H9 (cell line): ENCODE data around the gene CEP162. TPM values are rescaled to one million over a fixed set of nuclear protein-coding genes. Genes with fewer than 3 reads are reported as not detected.

Source experiments
- DNase-seq: peaks from one replicate; pipeline ENCODE4 v3.0.0-alpha.2; 2017
- H2AFZ ChIP-seq: one replicate; pipeline ENCODE4 v1.6.1; 2013; ENCODE audit warnings: mild to moderate bottlenecking, low read length, control low read depth, moderate library complexity
- H2AK5ac ChIP-seq: 2 replicates; pipeline ENCODE4 v1.6.1; 2013; ENCODE audit warnings: low read length, control low read depth, mixed read lengths; ENCODE audit not compliant: insufficient read length
- H2BK120ac ChIP-seq: one replicate; pipeline ENCODE4 v1.6.1; 2013; ENCODE audit warnings: low read depth, mild to moderate bottlenecking, low read length, control low read depth, inconsistent platforms; ENCODE audit not compliant: poor library complexity, severe bottlenecking
- H2BK12ac ChIP-seq: 2 replicates; pipeline ENCODE4 v1.6.1; 2013; ENCODE audit warnings: low read length, control low read depth, mixed read lengths, low read depth; ENCODE audit not compliant: insufficient read length
- H2BK15ac ChIP-seq: 2 replicates; pipeline ENCODE4 v1.6.1; 2013; ENCODE audit warnings: low read depth, low read length, control low read depth
- H2BK20ac ChIP-seq: one replicate; pipeline ENCODE4 v1.6.1; 2013; ENCODE audit warnings: low read depth, mild to moderate bottlenecking, low read length, control low read depth, inconsistent platforms; ENCODE audit not compliant: poor library complexity, severe bottlenecking
- H2BK5ac ChIP-seq: 2 replicates; pipeline ENCODE4 v1.6.1; 2013; ENCODE audit warnings: low read length, control low read depth, mixed read lengths; ENCODE audit not compliant: insufficient read length
- H3K14ac ChIP-seq: 2 replicates; pipeline ENCODE4 v1.6.1; 2013; ENCODE audit warnings: low read length, control low read depth; ENCODE audit not compliant: insufficient read depth
- H3K18ac ChIP-seq: 2 replicates; pipeline ENCODE4 v1.6.1; 2013; ENCODE audit warnings: low read depth, mild to moderate bottlenecking, mixed read lengths, low read length, control low read depth; ENCODE audit not compliant: insufficient read length
- H3K23ac ChIP-seq: 2 replicates; pipeline ENCODE4 v1.6.1; 2013; ENCODE audit warnings: low read length, control low read depth, mixed read lengths, low read depth; ENCODE audit not compliant: insufficient read length
- H3K23me2 ChIP-seq: 2 replicates; pipeline ENCODE4 v1.6.1; 2013; ENCODE audit warnings: low read depth, mild to moderate bottlenecking, mixed read lengths, low read length, control low read depth; ENCODE audit not compliant: insufficient read length, poor library complexity, severe bottlenecking
- H3K27ac ChIP-seq: 2 replicates; pipeline ENCODE4 v1.5.1; 2013; ENCODE audit warnings: low read length, control low read depth, mixed read lengths, low read depth; ENCODE audit not compliant: insufficient read length
- H3K27me3 ChIP-seq: 2 replicates; pipeline ENCODE4 v1.6.1; 2013; ENCODE audit warnings: low read length, control low read depth, inconsistent platforms; ENCODE audit not compliant: insufficient read depth
- H3K4ac ChIP-seq: 2 replicates; pipeline ENCODE4 v1.6.1; 2013; ENCODE audit warnings: low read depth, mild to moderate bottlenecking, control low read depth, inconsistent platforms, low read length, moderate library complexity
- H3K4me1 ChIP-seq: 2 replicates; pipeline ENCODE4 v1.6.1; 2013; ENCODE audit warnings: low read length, control low read depth, inconsistent platforms; ENCODE audit not compliant: insufficient read depth
- H3K4me2 ChIP-seq: 2 replicates; pipeline ENCODE4 v1.6.1; 2013; ENCODE audit warnings: low read length, control low read depth, mixed read lengths; ENCODE audit not compliant: insufficient read length, insufficient read depth
- H3K56ac ChIP-seq: 2 replicates; pipeline ENCODE4 v1.6.1; 2013; ENCODE audit warnings: low read depth, mild to moderate bottlenecking, mixed read lengths, low read length, control low read depth; ENCODE audit not compliant: insufficient read length
- H3K79me1 ChIP-seq: 2 replicates; pipeline ENCODE4 v1.6.1; 2013; ENCODE audit warnings: low read depth, mild to moderate bottlenecking, moderate library complexity, low read length, control low read depth, inconsistent platforms; ENCODE audit not compliant: insufficient read depth, poor library complexity, severe bottlenecking
- H3K79me2 ChIP-seq: 2 replicates; pipeline ENCODE4 v1.6.1; 2013; ENCODE audit warnings: low read length, control low read depth, inconsistent platforms; ENCODE audit not compliant: insufficient read depth
- H3K9ac ChIP-seq: 2 replicates; pipeline ENCODE4 v1.6.1; 2013; ENCODE audit warnings: low read length, control low read depth, mixed read lengths; ENCODE audit not compliant: insufficient read length; ENCODE audit errors: extremely low read depth
- H3K9me3 ChIP-seq: one replicate; pipeline ENCODE4 v1.6.1; 2013; ENCODE audit warnings: low read depth, low read length, inconsistent platforms; ENCODE audit not compliant: control insufficient read depth
- H3T11ph ChIP-seq: one replicate; pipeline ENCODE4 v1.6.1; 2013; ENCODE audit warnings: mild to moderate bottlenecking, low read length, control low read depth, inconsistent platforms
- H4K20me1 ChIP-seq: one replicate; pipeline ENCODE4 v1.6.1; 2013; ENCODE audit not compliant: control insufficient read depth, insufficient read length, insufficient read depth
- H4K5ac ChIP-seq: 2 replicates; pipeline ENCODE4 v1.6.1; 2013; ENCODE audit warnings: low read depth, mild to moderate bottlenecking, mixed read lengths, low read length, control low read depth; ENCODE audit not compliant: insufficient read length
- H4K8ac ChIP-seq: replicated peaks from 2 replicates; pipeline ENCODE4 v1.6.1; 2013; ENCODE audit warnings: low read length, control low read depth, mixed read lengths, low read depth; ENCODE audit not compliant: insufficient read length
- H4K91ac ChIP-seq: 2 replicates; pipeline ENCODE4 v1.6.1; 2013; ENCODE audit warnings: low read depth, mild to moderate bottlenecking, moderate library complexity, mixed read lengths, low read length, control low read depth; ENCODE audit not compliant: insufficient read length
- H3K27ac Mint-ChIP-seq, 3 experiments: 2 replicates in 2 of 3; 3 replicates in 1 of 3; pipeline ENCODE4 v1.8.0; 2020 to 2021; ENCODE audit warnings: mixed read lengths in 3 of 3, mild to moderate bottlenecking in 1 of 3, moderate library complexity in 1 of 3
- H3K27me3 Mint-ChIP-seq: 2 replicates; pipeline ENCODE4 v1.8.0; 2021; ENCODE audit warnings: low read depth, mild to moderate bottlenecking, moderate library complexity, mixed read lengths
- H3K36me3 Mint-ChIP-seq, 3 experiments: 2 replicates in 2 of 3; 3 replicates in 1 of 3; pipeline ENCODE4 v1.8.0; 2020 to 2021; ENCODE audit warnings: low read depth in 3 of 3, mixed read lengths in 3 of 3; ENCODE audit not compliant: insufficient read depth in 1 of 3
- H3K4me1 Mint-ChIP-seq, 2 experiments: 2 replicates each; pipeline ENCODE4 v1.8.0; 2020; ENCODE audit warnings: mixed read lengths in 2 of 2
- H3K4me3 Mint-ChIP-seq, 2 experiments: 2 replicates in 1 of 2; 3 replicates in 1 of 2; pipeline ENCODE4 v1.8.0; 2020 to 2021; ENCODE audit warnings: mild to moderate bottlenecking in 2 of 2, mixed read lengths in 2 of 2, moderate library complexity in 1 of 2
- H3K9me3 Mint-ChIP-seq, 2 experiments: 2 replicates in 1 of 2; 3 replicates in 1 of 2; pipeline ENCODE4 v1.8.0; 2020; ENCODE audit warnings: mild to moderate bottlenecking in 2 of 2, mixed read lengths in 2 of 2, moderate library complexity in 1 of 2
- CTCF ChIP-seq: fragments of 200-600 bp; sonication (generic); conservative IDR thresholded peaks from 3 replicates; pipeline ENCODE4 v1.8.0; 2021; ENCODE audit warnings: antibody characterized with exemption, mild to moderate bottlenecking
- WGBS: extraction: QIAGEN DNeasy Blood & Tissue Kit; methylation state at CpG from one replicate; pipeline ENCODE4 v1.1.7; 2013; ENCODE audit warnings: missing lambda C conversion rate, low lambda C conversion rate, mixed read lengths; ENCODE audit not compliant: insufficient read length; ENCODE audit errors: extremely low coverage; 5-methylcytosine and 5-hydroxymethylcytosine counted together
- total RNA-seq: library from RNA; stranded (reverse); gene quantifications from 2 replicates; pipeline ENCODE4 v1.2.1, GENCODE V29; 2021

CEP162 gene
- total RNA-seq, 1 experiment from 2014 or later, result 11.5 TPM

- Histone ChIP-seq H4K5ac (no peak overlapping the region), H2BK15ac (no peak overlapping the region), H4K8ac (no peak overlapping the region), H4K91ac (no peak overlapping the region), H3K4ac (no peak overlapping the region), H2BK120ac (no peak overlapping the region), H3K23me2 (no peaks in the 10 kb centered on the region), H3K4me1 (no peaks in the 10 kb centered on the region; the same call in 1 of the 2 replicates), H2AK5ac (no peak overlapping the region), H3K9ac (no peak overlapping the region), H3K18ac (no peak overlapping the region), H4K20me1 (no peaks in the 10 kb centered on the region), H2BK12ac (no peak overlapping the region), H3K27me3 (no peaks in the 10 kb centered on the region), H3K79me2 (no peaks in the 10 kb centered on the region), H3K56ac (no peak overlapping the region), H3K4me2 (no peak overlapping the region), H3K14ac (no peak overlapping the region), H2AFZ (no peak overlapping the region), H3K27ac (no peak overlapping the region), H2BK20ac (no peak overlapping the region), H2BK5ac (no peak overlapping the region), H3T11ph (no peak overlapping the region), H3K9me3 (no peaks in the 10 kb centered on the region), H3K23ac (no peak overlapping the region), H3K79me1 (no peaks in the 10 kb centered on the region)
- no CpG with 5 or more reads among the region's 3 CpGs for WGBS
- no peak for DNase-seq
- Mint-ChIP-seq H3K9me3 (no peaks in the 10 kb centered on the region), H3K36me3 (no peaks in the 10 kb centered on the region; a peak in 1 of 7 replicates), H3K27ac (no peak overlapping the region; a peak in 1 of 7 replicates), H3K4me3 (no peak overlapping the region), H3K4me1 (peaks cover 0 to 5% of the 10 kb centered on the region in 2 experiments; a peak in 2 of 4 replicates), H3K27me3 (no peaks in the 10 kb centered on the region; the same call in 1 of the 2 replicates)
- TF ChIP-seq CTCF, result no peak
Measured at GRCh38 chr6:84268781-84269180, 41.3 kb upstream of the CEP162 start.
